Heart right ventricle (tissue), 16 donors: ENCODE results near the gene ZBTB7C. TPM values are rescaled to one million over a fixed set of nuclear protein-coding genes. Genes with fewer than 3 reads are reported as not detected.
A peak's percentile ranks its signal among the peaks of the same experiment; 100 is the strongest.

Source experiments
- ATAC-seq, 8 donors: fragments of 200-7000 bp; cut with Tn5 transposase; one replicate each; pipeline ENCODE4 v1.9.1; 2020; ENCODE audit warnings: mild to moderate bottlenecking in 8 of 8, moderate library complexity in 8 of 8, moderate number of reproducible peaks in 1 of 8
- DNase-seq, 2 donors: peaks; one replicate each; pipeline ENCODE4 v3.0.0-alpha.2; 2020
- H3K27ac ChIP-seq, 10 donors: fragments of 200-600 bp; sonication (generic) in 2 of 10; one replicate each; pipeline versions ENCODE4 v1.5.0 to v1.8.0; 2020 to 2022; ENCODE audit warnings: mild to moderate bottlenecking in 3 of 10
- H3K27me3 ChIP-seq, 7 donors: fragments of 200-600 bp; one replicate each; pipeline ENCODE4 v1.8.0; 2021 to 2022; ENCODE audit warnings: mild to moderate bottlenecking in 2 of 7
- H3K36me3 ChIP-seq, 9 donors: fragments of 200-600 bp; sonication (generic) in 1 of 9; one replicate each; pipeline versions ENCODE4 v1.5.0 to v1.8.0; 2020 to 2022; ENCODE audit warnings: mild to moderate bottlenecking in 2 of 9
- H3K4me1 ChIP-seq, 9 donors: fragments of 200-600 bp; sonication (generic) in 1 of 9; one replicate each; pipeline versions ENCODE4 v1.5.0 to v1.8.0; 2020 to 2022; ENCODE audit warnings: mild to moderate bottlenecking in 4 of 9
- H3K4me3 ChIP-seq, 10 donors: fragments of 200-600 bp; sonication (generic) in 2 of 10; one replicate each; pipeline versions ENCODE4 v1.5.0 to v1.8.0; 2020 to 2022; ENCODE audit warnings: mild to moderate bottlenecking in 7 of 10, moderate library complexity in 2 of 10
- H3K9me3 ChIP-seq, 11 donors: fragments of 200-600 bp in 10 of 11; sonication (generic) in 2 of 11; one replicate each; pipeline versions ENCODE4 v1.5.0 to v1.8.0; 2013 to 2022; ENCODE audit warnings: mild to moderate bottlenecking in 2 of 11, control low read depth in 1 of 11, moderate library complexity in 1 of 11
- WGBS, 2 donors: extraction: QIAGEN DNeasy Blood & Tissue Kit; methylation state at CpG; one replicate each; pipeline ENCODE4 v1.1.7; 2013; ENCODE audit warnings: inconsistent platforms in 1 of 2; 5-methylcytosine and 5-hydroxymethylcytosine counted together
- intact Hi-C, 10 donors: fragments of 100-400 bp; cut with DNase I; formaldehyde crosslinking; loops; one replicate each; pipeline versions ENCODE4 v1.11.1 to v1.14.2; 2022
- polyA plus RNA-seq, 2 donors: library from polyadenylated mRNA; stranded (reverse); fragments of 200-250 nt; gene quantifications; one replicate each; pipeline ENCODE4 v1.2.3, GENCODE V29; 2013
- total RNA-seq, 10 donors: library from RNA; stranded (reverse); fragmentation: NEBNext Ultra II Directional in 3 of 10; extraction: Animal tissue kit (Norgen Biotek cat#: 25700) in 3 of 10; gene quantifications; one replicate each; pipeline versions ENCODE4 v1.2.1 to v1.2.4, GENCODE V29; 2021 to 2023
- TF ChIP-seq, protein P1 (sequence below), 9 donors: fragments of 200-600 bp; sonication (generic) in 2 of 9; IDR thresholded peaks; one replicate each; pipeline versions ENCODE4 v1.5.0 to v1.8.0; 2021 to 2022; ENCODE audit warnings: antibody characterized with exemption in 9 of 9, mild to moderate bottlenecking in 5 of 9, moderate library complexity in 1 of 9
- donor health status: Arrhythmogenic right ventricular cardiomyopathy.
- donor health status: ischemic (EF 13 %, LVEDD 7.1; RV severe dilation, severe dysfunction).
- donor health status: healthy with polysubstance abuse.
- donor health status: DM: no; HTN: yes; CAD: no.
- donor health status: DM: no; HTN: no; CAD: no.
- donor health status: ischemic (EF 25% LVEDD 6.9; RV normal size, moderate dysfunction).
- donor health status: ischemic (EF 25% LVEDD 5.7; RV mildly dilated, moderate dysfunction).
- donor health status: healthy.
- donor health status: DM: yes; HTN: yes; CAD: no.
- donor health status: Ischemic cardiomyopathy.
- donor health status: ischemic (EF 35%, LVEDD 5.7; RV mildly dilated, moderate dysfunction).
- donor health status: nonischemic (EF 11% LVEDD 7.7; RV severe dilation, severe dysfunction).
- donor health status: DM: yes; HTN: yes; CAD: no.
- donor health status: PGD.
- donor health status: ischemic (EF 29% LVEDD 5.4; RV normal size, mild dysfunction).
- donor health status: nonischemic (EF 23%, LVEDD 6.1; RV moderate dilation, normal function).

Gene ZBTB7C
- total and polyA plus RNA-seq, 12 donors, result 0.49 to 6.3 (median 1.5) TPM

DNA sequence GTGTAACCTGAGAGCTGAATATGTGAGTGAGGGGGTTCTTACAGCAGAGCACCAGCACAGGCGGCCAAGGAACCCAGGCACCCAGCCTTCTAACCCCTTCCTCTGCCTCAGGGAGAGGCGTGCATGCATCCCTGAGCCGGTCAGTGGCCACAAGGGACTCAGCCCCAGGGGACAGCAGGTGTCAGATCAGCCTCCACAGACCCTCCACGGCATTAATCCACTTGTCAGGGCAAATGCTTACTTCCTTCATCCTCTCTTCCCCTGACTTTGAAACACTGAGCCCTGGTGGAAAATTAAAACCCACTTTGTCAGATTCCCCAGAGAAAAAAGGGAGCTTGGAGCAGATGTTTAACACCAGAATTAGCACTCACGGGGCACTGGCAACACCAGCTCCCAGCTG is 418.2 kb downstream of the ZBTB7C start:
- H3K27me3 ChIP-seq, result no peaks in the 10 kb centered on the region
- ATAC-seq, result no peak
- no peak for DNase-seq
- 80 to 81% methylated on average over 5 of the region's 5 CpGs for WGBS, 2 donors
- peaks cover 0 to 11% (median 0%) of the 10 kb centered on the region in 9 donors for H3K4me1 ChIP-seq
- no peaks in the 10 kb centered on the region for H3K9me3 ChIP-seq
- no peak overlapping the region for H3K27ac ChIP-seq
- intact Hi-C loops, result no loop called here
- no peaks in the 10 kb centered on the region for H3K36me3 ChIP-seq
- H3K4me3 ChIP-seq, result no peak overlapping the region
- TF ChIP-seq, protein P1, sequence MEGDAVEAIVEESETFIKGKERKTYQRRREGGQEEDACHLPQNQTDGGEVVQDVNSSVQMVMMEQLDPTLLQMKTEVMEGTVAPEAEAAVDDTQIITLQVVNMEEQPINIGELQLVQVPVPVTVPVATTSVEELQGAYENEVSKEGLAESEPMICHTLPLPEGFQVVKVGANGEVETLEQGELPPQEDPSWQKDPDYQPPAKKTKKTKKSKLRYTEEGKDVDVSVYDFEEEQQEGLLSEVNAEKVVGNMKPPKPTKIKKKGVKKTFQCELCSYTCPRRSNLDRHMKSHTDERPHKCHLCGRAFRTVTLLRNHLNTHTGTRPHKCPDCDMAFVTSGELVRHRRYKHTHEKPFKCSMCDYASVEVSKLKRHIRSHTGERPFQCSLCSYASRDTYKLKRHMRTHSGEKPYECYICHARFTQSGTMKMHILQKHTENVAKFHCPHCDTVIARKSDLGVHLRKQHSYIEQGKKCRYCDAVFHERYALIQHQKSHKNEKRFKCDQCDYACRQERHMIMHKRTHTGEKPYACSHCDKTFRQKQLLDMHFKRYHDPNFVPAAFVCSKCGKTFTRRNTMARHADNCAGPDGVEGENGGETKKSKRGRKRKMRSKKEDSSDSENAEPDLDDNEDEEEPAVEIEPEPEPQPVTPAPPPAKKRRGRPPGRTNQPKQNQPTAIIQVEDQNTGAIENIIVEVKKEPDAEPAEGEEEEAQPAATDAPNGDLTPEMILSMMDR (IDR thresholded peaks at IDR 0.05), result no peak

DNA sequence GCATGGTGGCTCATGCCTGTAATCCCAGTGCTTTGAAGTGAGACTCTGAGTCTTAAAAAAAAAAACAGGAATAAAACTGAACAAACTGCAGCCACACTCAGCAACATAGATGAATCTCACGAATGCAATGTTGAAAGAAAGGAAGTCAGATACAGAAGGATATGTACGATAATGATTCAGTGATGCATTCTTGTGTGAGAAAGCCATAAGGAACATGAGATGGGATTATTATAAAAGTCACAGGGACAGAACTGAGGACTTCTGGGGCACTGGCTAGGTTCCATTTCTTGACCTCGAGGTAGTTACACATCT is 421.8 kb downstream of the ZBTB7C start:
- no peak overlapping the region for H3K27ac ChIP-seq
- H3K36me3 ChIP-seq, result no peaks in the 10 kb centered on the region
- DNase-seq (no peak), ATAC-seq (no peak)
- WGBS, 2 donors, result 61 to 70% methylated on average over 3 of the region's 3 CpGs
- H3K27me3 ChIP-seq, result no peaks in the 10 kb centered on the region
- intact Hi-C loops, result no loop called here
- H3K4me3 ChIP-seq, result no peak overlapping the region
- H3K9me3 ChIP-seq, result no peaks in the 10 kb centered on the region
- H3K4me1 ChIP-seq, result peaks cover 0 to 3% (median 0%) of the 10 kb centered on the region in 9 donors
- TF ChIP-seq, protein P1 (IDR thresholded peaks at IDR 0.05), result no peak

GRCh38 chr18:47986620-47987387 is 422.4 kb downstream of the ZBTB7C start:
- no peak overlapping the region for H3K4me3 ChIP-seq
- WGBS, 2 donors, result 82 to 85% methylated on average over 5 of the region's 5 CpGs
- H3K27ac ChIP-seq, result no peak overlapping the region
- H3K36me3 ChIP-seq, result no peaks in the 10 kb centered on the region
- ATAC-seq, result no peak
- intact Hi-C loops, result no loop called here
- no peak for DNase-seq
- TF ChIP-seq, protein P1 (IDR thresholded peaks at IDR 0.05), result no peak
- no peaks in the 10 kb centered on the region for H3K27me3 ChIP-seq
- no peaks in the 10 kb centered on the region for H3K9me3 ChIP-seq
- H3K4me1 ChIP-seq, result peaks cover 0 to 3% (median 0%) of the 10 kb centered on the region in 9 donors

DNA sequence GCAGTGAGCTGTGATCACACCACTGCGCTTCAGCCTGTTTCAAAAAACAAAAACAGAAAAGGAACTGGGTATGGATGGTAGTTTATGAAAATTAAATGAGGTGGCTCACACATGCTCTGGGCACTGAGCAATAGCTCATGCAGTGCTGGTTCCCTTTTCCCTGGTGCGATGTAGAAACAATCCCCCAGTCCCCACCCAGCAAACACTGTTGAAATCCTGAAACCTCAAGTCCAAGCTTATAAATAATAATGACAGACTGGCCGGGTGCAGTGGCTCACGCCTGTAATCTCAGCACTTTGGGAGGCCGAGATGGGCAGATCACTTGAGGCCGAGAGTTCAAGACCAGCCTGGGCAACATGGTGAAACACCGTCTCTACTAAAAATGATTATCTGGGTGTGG is 423.3 kb downstream of the ZBTB7C start:
- TF ChIP-seq, protein P1 (IDR thresholded peaks at IDR 0.05), result no peak
- no peak overlapping the region for H3K27ac ChIP-seq
- ATAC-seq, result peak in 1 of 8 donors; percentile 19
- H3K9me3 ChIP-seq, result no peaks in the 10 kb centered on the region
- intact Hi-C loops, result no loop called here
- H3K4me1 ChIP-seq, result peaks cover 0 to 3% (median 0%) of the 10 kb centered on the region in 9 donors
- no peak for DNase-seq
- no peaks in the 10 kb centered on the region for H3K27me3 ChIP-seq
- H3K4me3 ChIP-seq, result no peak overlapping the region
- 82 to 93% methylated on average over 7 of the region's 7 CpGs for WGBS, 2 donors
- H3K36me3 ChIP-seq, result no peaks in the 10 kb centered on the region
